Erythroblast (primary cell): ENCODE results near the gene CCDC85A.

Source experiments
- DNase-seq, 2 experiments: peaks; one replicate each; lab custom pipeline; 2025; lab: John Stamatoyannopoulos, UW
- GATA1 ChIP-seq: IDR thresholded peaks from 2 replicates; pipeline ENCODE4 v1.6.1; 2011; ENCODE audit warnings: low read depth, mild to moderate bottlenecking, control low read depth, low read length, moderate library complexity
- POLR2A ChIP-seq: IDR thresholded peaks from 2 replicates; pipeline ENCODE4 v1.6.1; 2011; ENCODE audit warnings: mild to moderate bottlenecking, low read length

Gene CCDC85A

DNA sequence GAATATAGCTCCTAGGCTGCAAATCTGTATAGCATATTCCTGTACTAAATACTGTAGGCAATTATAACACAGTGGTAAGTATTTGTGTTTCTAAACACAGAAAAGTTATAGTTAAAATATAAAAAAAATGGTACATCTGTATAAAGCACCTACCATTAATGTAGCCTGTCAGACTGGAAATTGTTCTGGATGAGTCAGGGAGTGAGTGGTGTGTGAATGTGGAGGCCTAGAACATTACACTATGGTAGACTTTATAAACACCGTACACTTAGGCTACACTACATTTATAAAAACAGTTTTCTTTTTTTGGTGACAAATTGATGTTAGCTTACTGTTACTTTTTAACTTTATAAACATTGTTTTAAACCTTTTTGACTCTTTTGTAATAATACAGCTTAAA is 226.3 kb downstream of the CCDC85A start:
- TF ChIP-seq GATA1 = no peak
- no peak for TF ChIP-seq POLR2A
- no peak for DNase-seq

DNA sequence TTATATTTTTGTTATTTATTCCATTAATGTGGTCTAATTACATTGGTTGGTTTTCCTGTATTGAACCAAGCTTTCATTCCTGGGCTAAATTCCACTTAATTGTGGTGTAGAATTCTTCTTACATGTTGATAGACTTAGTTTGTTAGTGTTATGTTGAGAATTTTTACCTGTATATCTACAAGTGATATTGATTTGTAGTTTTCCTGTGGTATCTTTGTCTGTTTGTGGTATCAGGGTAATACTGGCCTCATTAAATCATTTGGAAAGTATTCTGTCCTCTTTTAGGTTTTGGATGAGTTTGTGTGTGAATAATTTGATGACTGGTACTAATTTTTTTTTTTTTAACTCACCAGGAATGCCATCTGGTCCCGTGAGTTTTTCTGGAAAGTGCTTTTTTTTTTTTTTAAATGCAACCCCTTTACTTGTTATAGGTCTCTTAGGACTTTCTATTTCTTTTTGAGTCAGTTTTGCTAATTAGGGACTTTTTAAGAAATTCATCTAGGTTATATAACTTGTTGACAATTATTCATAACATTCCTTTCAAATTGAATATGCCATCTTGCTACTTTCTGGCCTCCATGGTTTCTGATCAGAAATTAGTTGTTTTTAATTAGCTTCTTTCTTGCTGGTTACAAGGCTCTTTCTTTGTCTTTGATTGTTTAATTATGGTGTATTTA is 232.8 kb downstream of the CCDC85A start:
- DNase-seq = no peak
- TF ChIP-seq GATA1 (no peak), POLR2A (no peak)
